Cerebellar cortex (tissue), 1 donor: Measurements from ENCODE around the gene DDHD1.
"Not testable (repeated sequence)": the region's sequence is repeated elsewhere in the genome, so short reads cannot be mapped to it uniquely, and the experiment has no call there.

ENCODE experiments used
- DNase-seq: peaks from one replicate; pipeline ENCODE4 v3.0.0-alpha.2; 2015; ENCODE audit warnings: low spot score

DDHD1 gene

GRCh38 chr14:53152184-53152886, 788 bp downstream of the DDHD1 start:
- peak; percentile 33 for DNase-seq

GRCh38 chr14:53151523-53152183, 1.5 kb downstream of the DDHD1 start:
- DNase-seq: peak; percentile 71

GRCh38 chr14:53149668-53150316, 3.3 kb downstream of the DDHD1 start:
- DNase-seq: no peak

GRCh38 chr14:53148671-53149070, 4.5 kb downstream of the DDHD1 start:
- no peak for DNase-seq

- no peak for DNase-seq
Observed at GRCh38 chr14:53147893-53148292, 5.2 kb downstream of the DDHD1 start.

- DNase-seq: no peak
Observed at GRCh38 chr14:53147208-53147607, 5.9 kb downstream of the DDHD1 start.

- DNase-seq: no peak
Observed at GRCh38 chr14:53146739-53147138, 6.4 kb downstream of the DDHD1 start.

- no peak for DNase-seq
Observed at GRCh38 chr14:53144244-53144643, 8.9 kb downstream of the DDHD1 start.

- DNase-seq: no peak
Observed at GRCh38 chr14:53140585-53140984, 12.5 kb downstream of the DDHD1 start.

GRCh38 chr14:53137568-53138203, 15.4 kb downstream of the DDHD1 start:
- DNase-seq: no peak

- DNase-seq: not testable (repeated sequence)
Observed at GRCh38 chr14:53130491-53130890, 22.6 kb downstream of the DDHD1 start.

- DNase-seq: no peak
Observed at GRCh38 chr14:53128303-53129028, 24.7 kb downstream of the DDHD1 start.

GRCh38 chr14:53127832-53128231, 25.3 kb downstream of the DDHD1 start:
- no peak for DNase-seq

- DNase-seq: no peak
Observed at GRCh38 chr14:53127151-53127550, 26.0 kb downstream of the DDHD1 start.

GRCh38 chr14:53126731-53127130, 26.4 kb downstream of the DDHD1 start:
- DNase-seq: no peak

- no peak for DNase-seq
Observed at GRCh38 chr14:53124786-53125185, 28.3 kb downstream of the DDHD1 start.

GRCh38 chr14:53121419-53121818, 31.7 kb downstream of the DDHD1 start:
- not testable (repeated sequence) for DNase-seq

GRCh38 chr14:53117479-53117878, 35.6 kb downstream of the DDHD1 start:
- DNase-seq: not testable (repeated sequence)

- no peak for DNase-seq
Observed at GRCh38 chr14:53113989-53114388, 39.1 kb downstream of the DDHD1 start.

GRCh38 chr14:53110096-53110495, 43.0 kb downstream of the DDHD1 start:
- no peak for DNase-seq

- DNase-seq: no peak
Observed at GRCh38 chr14:53109105-53110041, 43.8 kb downstream of the DDHD1 start.
